ENCODE data around the gene GPR83.
"Not testable (repeated sequence)": the region's sequence is repeated elsewhere in the genome, so short reads cannot be mapped to it uniquely, and the experiment has no call there.

The GPR83 gene

DNA sequence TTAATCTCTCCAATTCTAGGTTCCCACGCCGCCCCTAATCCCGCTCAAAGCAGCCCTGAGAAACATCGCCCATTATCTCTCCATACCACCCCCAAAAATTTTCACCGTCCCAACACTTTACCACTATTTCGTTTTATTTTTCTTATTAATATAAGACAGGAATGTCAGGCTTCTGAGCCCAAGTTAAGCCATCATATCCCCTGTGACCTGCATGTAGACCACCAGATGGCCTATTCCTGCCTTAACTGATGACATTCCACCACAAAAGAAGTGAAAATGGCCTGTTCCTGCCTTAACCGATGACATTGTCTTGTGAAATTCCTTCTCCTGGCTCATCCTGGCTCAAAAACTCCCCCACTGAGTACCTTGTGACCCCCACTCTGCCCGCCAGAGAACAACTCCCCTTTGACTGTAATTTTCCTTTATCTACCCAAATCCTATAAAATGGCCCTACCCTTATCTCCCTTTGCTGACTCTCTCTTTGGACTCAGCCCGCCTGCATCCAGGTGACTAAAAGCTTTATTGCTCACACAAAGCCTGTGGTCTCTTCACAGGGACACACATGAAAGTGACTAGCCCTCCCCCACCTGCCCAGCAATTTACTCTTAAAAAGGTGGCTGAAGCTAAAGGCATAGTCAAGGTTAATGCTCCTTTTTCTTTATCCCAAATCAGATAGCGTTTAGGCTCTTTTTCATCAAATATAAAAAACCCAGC, 50.2 kb downstream of the GPR83 start:
- not testable (repeated sequence) for FAIRE-seq

DNA sequence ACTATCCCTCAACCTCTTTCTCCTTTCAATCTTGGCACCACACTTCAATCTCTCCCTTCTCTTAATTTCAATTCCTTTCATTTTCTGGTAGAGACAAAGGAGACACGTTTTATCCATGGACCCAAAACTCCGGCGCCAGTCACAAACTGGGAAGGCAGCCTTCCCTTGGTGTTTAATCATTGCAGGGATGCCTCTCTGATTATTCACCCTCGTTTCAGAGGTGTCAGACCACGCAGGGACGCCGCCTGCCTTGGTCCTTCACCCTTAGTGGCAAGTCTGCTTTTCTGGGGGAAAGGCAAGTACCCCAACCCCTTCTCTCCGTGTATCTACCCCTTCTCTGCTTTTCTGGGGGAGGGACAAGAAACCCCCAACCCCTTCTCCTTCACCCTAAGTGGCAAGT, 54.9 kb downstream of the GPR83 start:
- not testable (repeated sequence) for FAIRE-seq

DNA sequence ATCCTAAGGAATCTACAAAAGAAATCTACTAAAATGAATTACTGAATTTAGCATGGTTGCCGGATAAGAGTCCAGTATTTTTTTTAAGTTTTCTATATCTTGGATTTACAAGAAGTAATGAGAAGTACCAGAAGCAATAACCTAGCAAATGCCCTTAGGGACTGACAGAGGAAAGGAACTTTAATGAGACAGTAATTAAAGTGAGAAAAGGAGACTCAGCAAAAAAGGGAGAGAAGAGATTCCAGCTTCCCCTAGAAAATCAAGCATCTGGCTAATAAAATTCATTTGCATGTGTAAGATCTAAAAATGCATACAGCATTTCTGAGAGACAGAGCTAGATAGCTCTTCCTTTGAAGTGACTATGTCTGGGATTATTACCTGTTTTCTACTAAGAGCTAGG, 57.7 kb downstream of the GPR83 start:
- FAIRE-seq: no peak

DNA sequence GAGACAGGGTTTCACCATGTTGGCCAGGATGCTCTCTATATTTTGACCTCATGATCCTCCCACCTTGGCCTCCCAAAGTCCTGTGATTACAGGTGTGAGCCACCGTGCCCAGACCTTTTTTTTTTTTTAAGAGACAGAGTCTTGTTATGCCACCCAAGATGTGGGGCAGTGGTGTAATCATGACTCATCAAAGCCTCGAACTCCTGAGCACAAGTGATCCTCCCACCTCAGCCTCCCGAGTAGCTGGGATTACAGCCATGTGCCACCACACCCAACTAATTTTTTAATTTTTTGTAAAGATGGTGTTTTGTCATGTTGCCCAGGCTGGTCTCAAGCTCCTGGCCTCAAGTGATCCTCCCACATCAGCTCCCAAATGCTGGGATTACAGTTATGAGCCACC, 59.0 kb downstream of the GPR83 start:
- FAIRE-seq: no peak

DNA sequence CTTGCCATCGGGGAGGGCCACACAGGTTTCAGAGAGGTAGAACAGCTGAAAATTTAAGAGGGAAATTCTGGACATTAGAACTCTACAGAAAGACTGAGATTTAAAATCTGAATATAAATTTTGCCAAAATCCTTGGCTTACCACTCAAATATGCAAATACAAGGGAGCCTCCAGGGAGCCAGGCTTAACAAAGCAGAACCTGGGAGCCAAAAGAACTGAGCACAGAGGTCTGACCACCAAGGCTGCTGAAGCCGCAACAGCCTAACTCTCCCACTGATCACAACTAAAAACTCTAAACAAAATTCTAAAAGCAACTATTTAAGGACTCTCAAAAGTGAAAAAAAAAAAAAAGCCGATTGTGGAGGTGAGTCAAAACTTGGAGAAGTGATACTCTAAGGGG, 62.6 kb downstream of the GPR83 start:
- no peak for FAIRE-seq

DNA sequence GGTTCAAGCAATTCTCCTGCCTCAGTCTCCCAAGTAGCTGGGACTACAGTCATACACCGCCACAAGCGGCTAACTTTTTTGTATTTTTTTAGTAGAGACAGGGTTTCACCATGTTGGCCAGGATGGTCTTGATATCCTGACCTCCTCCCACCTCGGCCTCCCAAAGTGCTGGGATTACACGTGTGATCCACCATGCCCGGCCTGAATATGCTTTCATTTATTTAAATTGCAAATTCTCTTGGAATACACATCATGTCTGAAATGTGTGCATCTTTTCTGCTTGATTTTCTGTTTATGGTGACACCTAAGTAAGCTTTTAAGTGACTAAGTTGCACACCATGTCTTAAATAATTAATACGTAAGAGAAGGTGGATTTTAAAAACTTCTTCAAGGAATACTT, 65.2 kb downstream of the GPR83 start:
- no peak for FAIRE-seq

DNA sequence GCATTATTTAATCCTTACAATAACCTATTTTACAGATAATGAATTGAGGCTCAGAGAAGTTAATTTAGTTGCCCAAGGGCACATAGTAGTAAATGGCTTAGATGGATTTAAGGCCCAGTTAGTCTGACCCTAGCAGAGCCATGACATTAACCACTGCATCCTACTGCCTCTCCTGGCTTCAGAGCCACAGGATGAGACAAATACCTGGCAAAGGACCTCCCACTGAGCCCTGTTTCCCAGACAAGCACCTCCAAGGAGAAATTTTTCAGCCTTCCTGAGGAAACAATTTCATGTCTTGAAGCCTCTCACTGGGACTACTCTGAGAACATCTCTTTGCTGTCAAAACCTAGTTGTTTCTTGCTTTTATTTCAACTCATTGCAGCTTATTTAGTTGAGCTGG, 68.4 kb downstream of the GPR83 start:
- no peak for FAIRE-seq

DNA sequence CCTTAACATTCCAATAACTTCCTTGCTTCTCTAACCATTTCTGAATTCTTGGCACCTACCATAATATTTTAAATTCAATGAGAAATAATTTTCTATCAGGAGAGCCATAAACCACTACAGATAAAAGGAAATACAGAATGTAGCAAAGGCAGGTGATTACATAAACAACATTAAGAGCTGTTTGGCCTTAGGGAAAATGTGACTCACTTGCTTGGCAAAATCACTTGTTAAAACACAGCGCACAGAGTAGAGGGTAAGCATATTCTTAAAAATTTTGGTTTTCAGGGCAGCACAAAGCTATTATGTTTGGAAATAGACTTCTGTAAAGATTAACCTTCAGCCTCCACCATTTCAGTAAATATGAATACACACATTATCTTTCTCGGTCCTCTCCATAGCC, 70.4 kb downstream of the GPR83 start:
- no peak for FAIRE-seq

DNA sequence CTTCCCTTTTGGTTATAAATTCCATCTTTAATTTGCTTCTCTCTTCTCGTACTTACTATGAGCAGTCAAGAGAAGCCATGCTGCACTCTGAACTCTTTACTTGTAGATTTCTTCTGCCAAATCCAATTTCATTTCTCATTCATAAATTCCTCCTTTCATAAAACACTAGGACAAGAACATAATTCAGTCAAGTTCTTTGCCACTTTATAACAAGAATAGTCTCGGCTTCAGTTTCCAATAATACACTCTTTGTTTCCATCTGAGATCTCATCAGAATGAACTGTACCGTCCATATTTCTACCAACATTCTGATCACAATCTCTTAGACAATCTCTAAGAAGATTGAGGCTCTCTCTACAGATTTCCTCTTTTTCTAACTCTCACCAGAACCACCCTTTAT, 71.7 kb downstream of the GPR83 start:
- no peak for FAIRE-seq

DNA sequence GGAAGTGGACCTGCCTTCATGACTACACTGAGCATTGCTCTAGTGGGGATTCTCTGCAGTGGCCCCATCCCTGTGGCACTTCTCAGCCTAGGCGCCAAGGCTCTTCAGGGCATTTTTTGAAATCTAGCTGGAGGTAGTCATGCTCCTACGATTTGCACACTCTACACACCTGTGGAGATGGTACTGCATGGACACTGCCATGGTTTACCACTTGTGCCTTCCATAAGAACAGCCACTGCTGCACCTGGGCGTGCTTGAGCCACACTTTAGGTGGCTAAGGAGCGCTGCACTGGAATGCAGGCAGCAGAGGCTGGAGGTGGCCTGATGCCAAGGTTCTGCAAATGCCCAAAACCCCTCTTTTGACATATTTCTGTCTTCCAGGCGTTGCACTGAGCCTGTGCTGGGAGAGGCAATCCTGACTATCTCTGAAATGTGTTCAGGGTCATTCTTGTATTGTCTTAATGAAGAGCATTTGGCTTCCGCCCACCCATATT, 72.6 kb downstream of the GPR83 start:
- FAIRE-seq: no peak

All from A204.1 (cell line).